Stimulated activated CD8-positive, alpha-beta memory T cell treated with anti-CD3 and anti-CD28 coated beads, Interleukin-15, amount 100 ng/mL, for 4 hours (primary cell): ENCODE results near the gene SNED1.

Experiments used
- DNase-seq, 2 donors: peaks; one replicate each; pipeline ENCODE4 v3.0.0-alpha.2; 2020; ENCODE audit warnings: low read depth in 2 of 2

The SNED1 gene

GRCh38 chr2:240960309-240960970 lies 38.0 kb upstream of the SNED1 start:
- DNase-seq, result no peak

DNA sequence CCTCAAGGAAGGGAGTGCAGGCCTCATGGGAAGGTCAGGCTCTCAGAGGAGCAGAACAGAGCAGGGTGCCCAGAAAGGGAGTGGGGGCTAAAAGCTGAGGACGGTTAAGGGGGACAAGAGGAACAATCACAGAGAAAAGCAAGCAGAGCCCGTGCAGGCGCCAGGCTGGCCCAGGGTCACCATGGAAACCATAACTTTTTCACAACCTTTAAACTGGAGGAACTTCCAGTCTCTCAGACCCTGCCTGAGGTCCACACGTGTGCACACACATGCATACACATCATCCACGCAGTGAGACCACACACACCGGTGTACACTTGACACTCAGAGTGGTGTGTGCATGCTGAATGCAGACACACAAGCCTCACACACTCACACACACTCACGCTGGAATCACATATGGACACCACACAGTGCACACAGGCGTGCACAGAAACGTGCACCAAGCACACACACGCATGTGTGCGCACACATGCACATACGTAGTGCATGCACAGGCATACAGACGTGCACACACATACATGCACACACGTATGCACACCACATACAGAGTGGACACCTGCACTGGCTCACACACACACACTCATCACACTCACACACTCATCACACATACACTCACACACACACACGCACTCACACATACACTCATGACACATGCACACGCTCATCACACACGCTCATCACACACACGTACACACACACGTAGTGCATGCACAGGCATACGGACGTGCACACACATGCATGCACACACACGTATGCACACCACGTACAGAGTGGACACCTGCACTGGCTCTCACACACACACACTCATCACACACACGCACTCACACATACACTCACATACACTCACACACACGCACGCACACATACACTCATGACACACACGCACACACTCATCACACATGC lies 37.2 kb upstream of the SNED1 start:
- no peak for DNase-seq

DNA sequence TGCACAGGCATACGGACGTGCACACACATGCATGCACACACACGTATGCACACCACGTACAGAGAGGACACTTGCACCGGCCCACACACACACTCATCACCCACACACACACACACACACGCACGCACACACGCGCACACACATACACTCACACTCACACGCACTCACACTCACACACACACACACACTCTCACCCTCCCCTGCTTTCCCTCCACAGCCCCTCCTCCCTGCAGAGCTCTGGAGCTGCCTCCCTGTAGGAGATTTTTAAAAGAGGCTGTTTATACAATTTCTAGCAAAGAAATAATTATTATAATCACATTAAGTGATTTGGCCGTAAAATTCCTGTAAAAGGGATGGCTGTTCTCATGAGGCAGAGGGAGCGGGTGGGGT lies 36.5 kb upstream of the SNED1 start:
- DNase-seq, result no peak

GRCh38 chr2:240962300-240963064 lies 35.9 kb upstream of the SNED1 start:
- no peak for DNase-seq

GRCh38 chr2:240963065-240963867 lies 35.2 kb upstream of the SNED1 start:
- no peak for DNase-seq

DNA sequence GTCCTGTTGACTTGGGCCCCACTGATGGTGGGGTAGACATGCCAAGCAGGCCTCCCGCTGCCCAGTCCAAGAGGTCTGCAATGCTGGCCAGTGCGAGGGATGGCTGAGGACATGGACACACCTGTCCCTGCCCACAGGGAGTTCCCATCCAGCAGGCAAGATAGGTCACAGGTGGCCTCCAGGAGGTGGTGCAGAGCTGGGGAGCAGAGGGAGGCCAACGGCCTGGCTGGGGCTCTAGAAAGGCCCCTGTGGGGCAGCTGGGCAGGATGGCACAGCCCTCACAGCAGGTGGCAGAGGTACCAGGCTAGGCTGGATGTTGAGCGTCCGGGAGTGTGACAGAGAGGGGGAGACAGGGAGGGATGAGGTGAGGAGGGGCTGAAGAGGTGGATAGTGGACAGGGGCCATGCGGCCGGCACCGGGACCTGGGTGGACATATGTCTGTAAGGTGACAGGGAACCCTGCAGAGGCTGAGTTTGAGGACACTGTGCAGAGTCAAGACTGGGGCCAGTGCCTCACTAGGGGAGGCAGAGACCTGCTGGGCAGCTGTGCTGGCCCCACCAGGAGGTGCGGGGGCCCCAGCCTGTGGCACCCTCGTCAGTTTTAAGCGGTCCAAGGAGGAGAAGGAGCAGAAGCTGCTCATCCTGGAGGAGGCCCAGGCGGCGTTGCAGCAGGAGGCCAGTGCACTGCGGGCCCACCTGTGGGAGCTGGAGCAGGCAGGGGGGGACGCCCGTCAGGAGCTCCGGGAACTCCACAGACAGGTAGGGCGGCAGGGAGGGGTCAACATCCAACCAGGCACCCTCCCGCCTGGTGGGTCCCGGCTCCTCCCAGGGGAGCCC lies 34.3 kb upstream of the SNED1 start:
- no peak for DNase-seq

DNA sequence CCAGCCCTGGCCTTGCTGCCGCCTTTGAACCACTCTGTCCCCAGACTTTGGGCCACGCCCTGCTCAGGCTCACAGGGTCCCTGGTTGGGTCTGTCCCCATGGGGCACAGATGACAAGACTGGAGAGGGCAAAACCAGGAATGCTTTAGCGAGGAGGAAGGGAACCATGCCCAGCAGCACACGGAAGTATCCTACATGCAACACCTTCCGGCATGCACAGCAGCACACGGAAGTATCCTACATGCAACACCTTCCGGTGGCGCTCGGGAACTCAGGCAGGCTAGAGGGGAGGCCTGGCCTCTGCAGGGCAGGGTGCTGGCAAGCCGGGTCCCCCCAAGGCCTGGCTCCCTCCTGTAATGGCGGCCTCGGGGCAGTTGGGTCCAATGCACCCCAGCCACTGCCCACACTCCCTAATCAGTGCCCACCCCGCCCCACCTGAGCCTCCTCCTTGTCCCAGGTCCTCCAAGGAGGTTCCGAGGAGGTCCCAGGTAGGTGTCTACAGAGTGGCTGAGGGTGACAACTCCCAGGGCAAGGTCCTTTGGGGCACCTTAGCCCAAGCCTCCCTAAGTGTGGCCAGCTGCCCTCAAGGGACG lies 33.6 kb upstream of the SNED1 start:
- DNase-seq, result no peak

DNA sequence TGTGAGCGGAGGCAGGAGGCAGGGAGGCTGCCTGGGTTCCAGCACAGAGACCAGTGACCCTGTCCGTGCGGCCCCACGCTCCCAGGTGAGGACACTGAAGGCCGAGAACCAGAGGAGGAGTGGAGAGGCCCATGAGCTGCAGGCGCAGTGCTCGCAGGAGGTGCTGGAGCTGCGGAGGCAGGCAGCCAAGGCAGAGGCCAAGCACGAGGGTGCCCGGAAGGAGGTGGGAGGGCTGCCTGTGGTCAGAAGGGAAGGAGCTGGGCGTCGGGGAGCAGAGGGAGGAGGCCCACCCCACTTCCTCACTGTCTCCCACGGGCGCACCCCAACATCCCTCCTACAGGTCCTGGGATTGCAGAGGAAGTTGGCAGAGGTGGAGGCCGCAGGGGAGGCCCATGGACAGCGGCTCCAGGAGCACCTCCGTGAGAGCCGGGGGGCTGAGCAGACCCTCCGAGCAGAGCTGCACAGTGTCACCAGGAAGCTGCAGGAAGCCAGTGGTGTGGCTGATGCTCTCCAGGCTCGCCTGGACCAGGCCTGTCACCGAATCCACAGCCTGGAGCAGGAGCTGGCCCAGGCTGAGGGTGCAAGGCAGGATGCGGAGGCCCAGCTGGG lies 33.0 kb upstream of the SNED1 start:
- DNase-seq, result no peak

- no peak for DNase-seq
Measured at GRCh38 chr2:240965905-240966456, 32.4 kb upstream of the SNED1 start.

DNA sequence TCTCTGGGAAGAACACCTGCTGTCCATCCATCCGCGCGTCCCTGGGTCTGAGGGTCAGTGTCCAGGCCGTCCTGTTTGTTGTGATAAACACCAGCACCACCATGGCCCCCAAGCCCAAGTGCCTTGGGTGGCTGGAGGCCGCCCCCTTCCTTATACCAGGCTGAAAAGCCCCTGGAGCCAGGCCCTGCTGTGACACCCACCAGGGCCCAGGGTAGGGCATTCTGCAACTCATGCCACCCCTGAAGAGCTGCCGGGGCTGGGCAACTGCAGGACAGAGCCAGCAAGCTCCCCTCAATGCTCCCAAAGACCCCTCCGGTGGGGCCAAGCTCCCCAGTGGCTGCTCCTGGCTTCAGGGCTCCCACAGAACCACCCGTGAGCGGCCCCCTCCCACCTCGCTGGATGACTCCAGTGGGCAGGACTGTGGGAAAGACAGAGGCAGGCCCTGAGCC lies 31.9 kb upstream of the SNED1 start:
- DNase-seq, result no peak

GRCh38 chr2:240966906-240967680 lies 31.3 kb upstream of the SNED1 start:
- DNase-seq, result no peak

- no peak for DNase-seq
Measured at GRCh38 chr2:240967681-240968621, 30.5 kb upstream of the SNED1 start.

DNA sequence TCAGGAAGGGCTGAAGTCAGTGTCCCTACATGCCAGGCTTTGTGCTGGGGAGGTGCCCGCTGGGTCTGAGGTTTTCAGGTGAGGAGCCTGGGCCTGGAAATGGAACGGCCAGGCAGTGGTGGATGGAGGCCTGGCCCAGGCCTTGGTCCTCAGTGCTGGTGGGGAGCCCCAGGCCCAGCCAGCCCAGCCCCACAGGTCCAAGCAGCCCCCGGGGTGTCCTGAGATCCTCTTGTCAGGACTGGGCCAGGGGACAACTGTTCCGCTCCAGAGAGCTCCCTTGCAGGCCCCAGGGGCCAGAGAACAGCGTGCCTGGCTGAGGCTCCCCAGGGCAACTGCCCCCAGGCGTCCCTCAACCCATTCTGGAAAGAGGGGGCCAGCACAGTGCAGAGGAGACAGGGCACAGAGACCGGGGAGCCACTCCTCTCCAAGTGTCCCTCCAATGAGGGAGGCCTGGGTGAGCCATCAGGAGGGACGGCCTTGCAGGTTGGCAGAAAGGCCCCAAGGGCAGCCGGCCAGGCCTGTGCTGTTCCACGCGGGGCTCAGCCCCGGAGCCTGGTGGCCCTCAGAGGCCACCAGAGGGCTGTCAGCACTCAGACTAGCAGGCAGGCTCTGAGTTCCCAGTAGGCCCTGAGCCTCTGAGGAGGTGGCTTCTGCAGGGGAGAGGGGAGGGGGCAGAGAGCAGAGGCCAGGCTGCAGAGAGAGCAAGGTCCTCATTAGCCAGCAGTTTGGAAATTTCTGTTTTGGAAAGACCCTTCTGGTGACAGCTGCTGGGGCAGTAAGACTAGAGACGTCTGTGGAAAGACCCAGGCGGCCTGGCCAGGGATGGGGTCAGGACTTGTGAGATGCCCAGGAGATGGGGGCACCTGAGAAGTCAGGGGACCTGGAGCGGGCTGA lies 29.4 kb upstream of the SNED1 start:
- no peak for DNase-seq

- DNase-seq, result no peak
Measured at GRCh38 chr2:240970104-240970503, 28.3 kb upstream of the SNED1 start.

DNA sequence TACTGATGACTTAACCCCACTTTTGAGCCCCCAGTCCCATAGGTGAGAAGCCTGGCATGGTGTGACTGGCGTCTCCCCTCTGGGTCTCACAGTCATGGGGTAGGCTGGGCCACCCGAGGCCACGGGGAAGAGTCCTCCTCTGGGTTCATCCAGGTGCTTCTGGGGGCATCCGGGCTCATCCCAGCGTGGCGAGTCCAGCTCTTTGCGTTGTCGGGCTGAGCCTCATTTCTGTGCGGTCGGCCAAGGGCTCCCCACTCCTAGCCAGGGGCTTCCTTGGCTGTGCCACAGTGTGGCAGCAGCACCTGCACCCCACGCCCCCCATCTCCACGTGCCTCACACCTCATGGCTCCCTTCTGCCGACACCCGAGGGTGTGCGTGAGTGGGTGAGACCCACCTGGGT lies 27.6 kb upstream of the SNED1 start:
- no peak for DNase-seq

GRCh38 chr2:240972201-240972600 lies 26.2 kb upstream of the SNED1 start:
- no peak for DNase-seq
